Hematopoietic multipotent progenitor cell (in vitro differentiated cells): ENCODE data around the gene CCDC33. TPM values are rescaled to one million over a fixed set of nuclear protein-coding genes. Genes with fewer than 3 reads are reported as not detected.
A peak's percentile ranks its signal among the peaks of the same experiment; 100 is the strongest.

Experiments used
- DNase-seq, 3 donors: peaks; one replicate each; pipeline ENCODE4 v3.0.0-alpha.2; 2011 to 2015; ENCODE audit warnings: low read depth in 2 of 3, low spot score in 2 of 3
- total RNA-seq: library from RNA; depleted of rRNA; stranded (reverse); fragments of >200 nt; gene quantifications from one replicate; pipeline ENCODE4 v1.2.3, GENCODE V29; 2012

CCDC33 gene
- total RNA-seq, 1 donor = not detected

GRCh38 chr15:74277242-74277810 is 41.2 kb downstream of the CCDC33 start:
- no peak for DNase-seq

GRCh38 chr15:74278207-74278606 is 42.1 kb downstream of the CCDC33 start:
- DNase-seq = no peak

GRCh38 chr15:74281147-74282133 is 45.3 kb downstream of the CCDC33 start:
- no peak for DNase-seq

GRCh38 chr15:74283368-74283767 is 47.2 kb downstream of the CCDC33 start:
- DNase-seq = no peak

GRCh38 chr15:74289671-74290070 is 53.5 kb downstream of the CCDC33 start:
- DNase-seq = no peak

GRCh38 chr15:74290645-74291044 is 54.5 kb downstream of the CCDC33 start:
- no peak for DNase-seq

GRCh38 chr15:74291101-74292071 is 55.3 kb downstream of the CCDC33 start:
- DNase-seq = peak in 2 of 3 donors; percentile 80 to 87

GRCh38 chr15:74293021-74293810 is 57.1 kb downstream of the CCDC33 start:
- DNase-seq = no peak

GRCh38 chr15:74294010-74294409 is 57.9 kb downstream of the CCDC33 start:
- DNase-seq = no peak

GRCh38 chr15:74295800-74296199 is 59.7 kb downstream of the CCDC33 start:
- no peak for DNase-seq

- DNase-seq = no peak
Measured at GRCh38 chr15:74297887-74298286, 61.8 kb downstream of the CCDC33 start.

GRCh38 chr15:74300057-74300795 is 64.1 kb downstream of the CCDC33 start:
- no peak for DNase-seq

- no peak for DNase-seq
Measured at GRCh38 chr15:74301583-74302361, 65.6 kb downstream of the CCDC33 start.

- peak in 2 of 3 donors; percentile 26 to 55 for DNase-seq
Measured at GRCh38 chr15:74302821-74303359, 66.8 kb downstream of the CCDC33 start.

GRCh38 chr15:74303741-74304309 is 67.7 kb downstream of the CCDC33 start:
- no peak for DNase-seq

- DNase-seq = no peak
Measured at GRCh38 chr15:74304431-74304830, 68.3 kb downstream of the CCDC33 start.

GRCh38 chr15:74305687-74306086 is 69.6 kb downstream of the CCDC33 start:
- no peak for DNase-seq

- no peak for DNase-seq
Measured at GRCh38 chr15:74306781-74307217, 70.7 kb downstream of the CCDC33 start.
